Dendritic cell treated with granulocyte-macrophage colony-stimulating factor and Interleukin-4, amounts not matched to agents 40 ng/mL and 50 ng/mL, for 4 days (primary cell): ENCODE measurements around the gene PPP1R16B.
"Not testable (repeated sequence)": the region's sequence is repeated elsewhere in the genome, so short reads cannot be mapped to it uniquely, and the experiment has no call there.

Experiments used
- H3K27ac Mint-ChIP-seq: one replicate; pipeline ENCODE4 v1.8.0; 2022; ENCODE audit warnings: mild to moderate bottlenecking, mixed read lengths
- H3K27me3 Mint-ChIP-seq: one replicate; pipeline ENCODE4 v1.8.0; 2022; ENCODE audit warnings: mild to moderate bottlenecking, mixed read lengths
- H3K36me3 Mint-ChIP-seq: one replicate; pipeline ENCODE4 v1.8.0; 2022; ENCODE audit warnings: low read depth, mixed read lengths
- H3K4me1 Mint-ChIP-seq: one replicate; pipeline ENCODE4 v1.8.0; 2022; ENCODE audit warnings: low read depth, mixed read lengths
- H3K4me3 Mint-ChIP-seq: one replicate; pipeline ENCODE4 v1.8.0; 2022; ENCODE audit warnings: mild to moderate bottlenecking, moderate library complexity, mixed read lengths
- H3K9me3 Mint-ChIP-seq: one replicate; pipeline ENCODE4 v1.8.0; 2022; ENCODE audit warnings: mixed read lengths
- intact Hi-C: fragments of 100-400 bp; cut with micrococcal nuclease; formaldehyde crosslinking; loops from one replicate; pipeline ENCODE4 v1.15.0; 2022

Gene PPP1R16B

DNA sequence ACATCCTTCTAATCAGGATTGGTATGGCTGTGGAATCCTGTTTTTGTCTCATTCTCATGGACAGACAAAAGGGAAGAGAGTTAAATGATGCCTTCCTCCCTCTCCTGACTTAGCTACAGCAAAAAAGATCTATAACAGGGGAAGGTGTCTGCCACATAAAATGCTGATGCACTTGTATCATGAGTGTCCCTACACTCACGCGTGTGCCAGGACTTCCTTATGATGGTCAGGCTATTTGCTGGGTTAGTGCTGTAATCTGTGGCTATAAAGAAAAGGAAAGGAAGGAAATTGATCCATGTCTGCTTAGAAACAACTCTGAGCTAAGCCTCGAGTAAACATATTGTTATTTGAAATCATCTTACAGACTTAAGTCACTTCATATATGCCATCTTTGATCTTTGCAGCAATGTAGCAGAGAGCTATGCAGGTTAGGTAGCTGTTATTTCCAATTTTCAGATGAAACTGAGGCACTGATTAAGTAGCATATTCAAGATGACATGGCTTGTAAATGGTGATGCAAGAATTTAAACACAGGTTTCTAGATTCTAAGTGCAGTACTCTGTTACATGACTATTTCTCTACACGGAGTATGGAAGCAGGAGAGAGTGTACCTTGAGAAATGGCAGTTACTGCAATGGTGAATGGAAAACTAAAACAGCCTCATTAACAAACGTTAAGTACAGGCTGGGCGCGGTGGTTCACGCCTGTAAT lies 148.3 kb downstream of the PPP1R16B start:
- no peaks in the 10 kb centered on the region for H3K9me3 Mint-ChIP-seq
- H3K27ac Mint-ChIP-seq = no peak overlapping the region
- H3K4me3 Mint-ChIP-seq = no peak overlapping the region
- H3K36me3 Mint-ChIP-seq = peaks cover 10% of the 10 kb centered on the region
- intact Hi-C loops = no loop called here
- no peaks in the 10 kb centered on the region for H3K4me1 Mint-ChIP-seq
- no peaks in the 10 kb centered on the region for H3K27me3 Mint-ChIP-seq

DNA sequence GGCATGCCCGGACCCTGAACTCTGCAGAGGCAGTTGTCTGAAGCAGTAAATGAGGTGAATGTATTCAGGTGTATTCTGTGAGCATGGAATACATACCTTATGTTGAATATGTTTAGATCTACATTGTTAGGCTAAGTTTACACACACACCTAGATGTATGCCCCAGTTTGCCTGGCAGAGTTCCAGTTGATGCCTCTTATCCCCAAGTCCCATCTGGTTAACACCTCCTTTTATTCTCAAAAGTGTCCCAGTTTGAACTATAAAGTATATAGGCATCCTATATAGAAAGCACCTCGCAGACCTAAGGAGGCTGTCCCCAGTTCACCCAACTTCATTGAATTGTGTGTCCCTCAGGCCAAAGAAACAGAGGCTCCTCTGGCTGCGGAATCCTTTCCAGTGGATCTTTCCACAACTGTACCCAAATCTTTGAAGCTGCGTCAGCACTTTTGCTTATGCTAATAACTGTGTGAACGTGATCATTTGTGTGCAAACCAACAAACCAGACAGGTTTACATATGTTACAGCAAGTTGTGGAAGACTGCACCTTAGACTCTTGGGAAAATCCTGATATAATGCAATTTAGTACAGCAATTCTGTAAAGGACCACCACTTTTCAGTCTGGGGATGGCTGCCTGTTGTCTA lies 151.9 kb downstream of the PPP1R16B start:
- Mint-ChIP-seq H3K4me1 (peaks cover 9% of the 10 kb centered on the region), H3K27ac (no peak overlapping the region), H3K4me3 (no peak overlapping the region), H3K36me3 (peaks cover 8% of the 10 kb centered on the region), H3K27me3 (no peaks in the 10 kb centered on the region), H3K9me3 (no peaks in the 10 kb centered on the region)
- intact Hi-C loops = no loop called here

- intact Hi-C loops = no loop called here
- Mint-ChIP-seq H3K36me3 (peaks cover 14% of the 10 kb centered on the region), H3K27me3 (no peaks in the 10 kb centered on the region), H3K27ac (no peak overlapping the region), H3K4me3 (no peak overlapping the region), H3K4me1 (peaks cover 9% of the 10 kb centered on the region), H3K9me3 (no peaks in the 10 kb centered on the region)
Measured at GRCh38 chr20:38957915-38958485, 152.5 kb downstream of the PPP1R16B start.

GRCh38 chr20:38960187-38960687 lies 154.7 kb downstream of the PPP1R16B start:
- peaks cover 29% of the 10 kb centered on the region for H3K36me3 Mint-ChIP-seq

DNA sequence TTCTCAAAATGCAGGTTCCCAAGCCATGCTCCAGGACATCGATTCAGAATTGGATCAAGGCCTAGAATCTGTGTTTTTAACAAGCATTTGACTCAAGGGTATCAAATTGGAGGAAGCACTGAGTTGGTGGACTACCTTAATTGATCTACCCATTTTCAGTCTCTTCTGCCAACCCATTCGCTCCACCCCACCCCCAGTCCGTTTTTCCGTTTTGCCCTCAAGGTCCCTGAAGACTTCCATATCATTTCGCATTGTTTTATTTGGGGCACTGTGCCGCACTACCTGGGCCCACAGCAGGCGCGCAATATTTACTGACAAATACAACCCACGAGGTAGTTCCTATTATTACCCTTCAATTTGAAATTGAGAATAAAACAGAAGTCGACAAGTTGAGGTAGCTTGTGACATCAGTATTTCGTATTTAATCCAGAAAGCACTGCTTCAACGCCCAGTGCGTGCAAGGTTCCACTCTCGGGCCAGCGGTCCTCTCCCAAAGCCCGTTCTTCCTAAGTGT lies 156.1 kb downstream of the PPP1R16B start:
- peak overlapping the region; percentile 95 for H3K4me3 Mint-ChIP-seq
- intact Hi-C loops = loop anchor here (1.0 kb wide), 1 partner anchor 35 kb away; the partner anchor contains the start of gene FAM83D
- H3K9me3 Mint-ChIP-seq = no peaks in the 10 kb centered on the region
- H3K27ac Mint-ChIP-seq = peak overlapping the region; percentile 92
- peaks cover 35% of the 10 kb centered on the region for H3K36me3 Mint-ChIP-seq
- peaks cover 29% of the 10 kb centered on the region for H3K4me1 Mint-ChIP-seq
- no peaks in the 10 kb centered on the region for H3K27me3 Mint-ChIP-seq

More at GRCh38 chr20:38960187-38960687, 154.7 kb downstream of the PPP1R16B start:
- H3K27me3 Mint-ChIP-seq, H3K9me3 Mint-ChIP-seq, intact Hi-C loops, H3K27ac Mint-ChIP-seq, H3K4me3 Mint-ChIP-seq: not testable (repeated sequence)
- peaks cover 24% of the 10 kb centered on the region for H3K4me1 Mint-ChIP-seq

GRCh38 chr20:38962044-38962927 lies 156.8 kb downstream of the PPP1R16B start, which contains the start of gene DHX35:
DHX35 (plus strand) TSS chr20:38962344; CDS start chr20:38962368, 24 bp downstream.
- intact Hi-C loops = loop anchor here (1.0 kb wide), 1 partner anchor 36 kb away; the partner anchor contains the start of gene FAM83D
- H3K9me3 Mint-ChIP-seq = no peaks in the 10 kb centered on the region
- H3K27me3 Mint-ChIP-seq = no peaks in the 10 kb centered on the region
- H3K4me3 Mint-ChIP-seq = peak within 1 kb of the TSS; percentile 95
- peaks cover 32% of the 10 kb centered on the region for H3K4me1 Mint-ChIP-seq
- peaks cover 35% of the 10 kb centered on the region for H3K36me3 Mint-ChIP-seq
- H3K27ac Mint-ChIP-seq = peak within 1 kb of the TSS; percentile 92

GRCh38 chr20:38962928-38963401 lies 157.5 kb downstream of the PPP1R16B start:
- intact Hi-C loops = loop anchor here (1.0 kb wide), 1 partner anchor 37 kb away; the partner anchor contains the start of gene FAM83D
- H3K27ac Mint-ChIP-seq = peak overlapping the region; percentile 92
- H3K36me3 Mint-ChIP-seq = peaks cover 41% of the 10 kb centered on the region
- no peaks in the 10 kb centered on the region for H3K9me3 Mint-ChIP-seq
- H3K4me3 Mint-ChIP-seq = peak overlapping the region; percentile 95
- peaks cover 32% of the 10 kb centered on the region for H3K4me1 Mint-ChIP-seq
- H3K27me3 Mint-ChIP-seq = no peaks in the 10 kb centered on the region

DNA sequence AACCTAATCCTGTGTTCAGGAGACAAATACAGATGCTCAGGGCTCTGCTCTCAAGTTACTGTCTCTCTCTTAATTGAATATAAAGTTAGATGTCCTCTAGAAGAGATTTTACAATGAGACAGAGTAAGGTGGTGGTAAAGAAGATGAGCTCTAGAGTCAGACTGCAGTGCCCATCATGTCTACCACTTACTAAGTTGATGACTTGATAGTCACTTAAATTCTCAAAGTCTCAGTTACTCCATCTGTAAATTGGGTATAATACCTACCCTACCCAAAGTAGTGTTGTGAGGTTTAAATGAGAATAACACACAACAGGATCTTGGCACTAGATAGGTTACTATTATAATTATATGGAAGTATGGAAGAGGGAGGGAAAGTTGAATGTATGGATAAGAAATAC lies 158.2 kb downstream of the PPP1R16B start:
- no peak overlapping the region for H3K4me3 Mint-ChIP-seq
- H3K27ac Mint-ChIP-seq = no peak overlapping the region
- no peaks in the 10 kb centered on the region for H3K9me3 Mint-ChIP-seq
- intact Hi-C loops = no loop called here
- H3K27me3 Mint-ChIP-seq = no peaks in the 10 kb centered on the region
- peaks cover 49% of the 10 kb centered on the region for H3K36me3 Mint-ChIP-seq
- peaks cover 32% of the 10 kb centered on the region for H3K4me1 Mint-ChIP-seq

DNA sequence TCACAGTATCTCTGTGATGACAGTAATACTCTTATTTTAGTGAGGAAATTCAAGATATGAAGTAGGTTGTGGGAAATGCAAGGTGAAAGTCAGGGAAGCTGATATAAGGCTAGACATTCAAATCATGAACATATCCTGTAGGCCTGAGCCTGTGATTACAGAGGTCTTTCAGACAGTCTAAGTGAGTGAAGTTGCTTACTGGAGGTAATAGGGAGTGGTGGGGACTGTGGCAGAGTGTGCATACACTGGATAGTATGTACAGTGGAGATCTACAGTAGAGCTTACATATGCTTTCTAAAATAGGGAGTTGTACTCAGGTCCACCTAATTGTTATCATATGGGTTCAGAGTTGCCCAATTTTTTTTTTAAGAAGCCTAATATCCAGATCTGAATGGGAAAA lies 159.8 kb downstream of the PPP1R16B start:
- Mint-ChIP-seq H3K4me1 (peaks cover 32% of the 10 kb centered on the region), H3K27me3 (no peaks in the 10 kb centered on the region), H3K36me3 (peaks cover 63% of the 10 kb centered on the region), H3K27ac (no peak overlapping the region), H3K4me3 (no peak overlapping the region), H3K9me3 (no peaks in the 10 kb centered on the region)
- intact Hi-C loops = no loop called here

- Mint-ChIP-seq H3K4me3 (no peak overlapping the region), H3K9me3 (no peaks in the 10 kb centered on the region), H3K27me3 (no peaks in the 10 kb centered on the region), H3K4me1 (peaks cover 23% of the 10 kb centered on the region), H3K36me3 (peaks cover 75% of the 10 kb centered on the region), H3K27ac (no peak overlapping the region)
- intact Hi-C loops = no loop called here
Measured at GRCh38 chr20:38968090-38968489, 162.6 kb downstream of the PPP1R16B start.

DNA sequence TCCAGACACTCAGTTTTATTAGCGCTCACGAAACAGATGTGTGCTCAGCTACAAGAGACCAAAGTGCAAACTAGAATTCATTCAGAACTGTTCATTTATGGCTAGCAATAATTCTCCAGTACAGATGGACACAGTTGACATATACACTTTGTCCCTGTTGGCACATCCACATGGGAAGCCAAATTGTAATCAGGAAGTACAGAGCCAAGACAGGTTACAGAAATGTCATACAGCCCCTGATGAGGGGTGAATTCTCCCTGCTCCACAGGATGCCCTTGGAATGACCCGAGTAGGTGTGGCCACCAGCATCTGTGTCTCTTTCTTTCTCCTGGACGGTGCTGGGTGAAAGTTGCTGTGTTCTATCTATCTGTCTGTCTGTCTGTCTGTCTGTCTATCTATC lies 164.2 kb downstream of the PPP1R16B start:
- no peaks in the 10 kb centered on the region for H3K9me3 Mint-ChIP-seq
- H3K36me3 Mint-ChIP-seq = peaks cover 82% of the 10 kb centered on the region
- H3K27ac Mint-ChIP-seq = no peak overlapping the region
- H3K27me3 Mint-ChIP-seq = no peaks in the 10 kb centered on the region
- H3K4me3 Mint-ChIP-seq = no peak overlapping the region
- peaks cover 13% of the 10 kb centered on the region for H3K4me1 Mint-ChIP-seq
- intact Hi-C loops = no loop called here

DNA sequence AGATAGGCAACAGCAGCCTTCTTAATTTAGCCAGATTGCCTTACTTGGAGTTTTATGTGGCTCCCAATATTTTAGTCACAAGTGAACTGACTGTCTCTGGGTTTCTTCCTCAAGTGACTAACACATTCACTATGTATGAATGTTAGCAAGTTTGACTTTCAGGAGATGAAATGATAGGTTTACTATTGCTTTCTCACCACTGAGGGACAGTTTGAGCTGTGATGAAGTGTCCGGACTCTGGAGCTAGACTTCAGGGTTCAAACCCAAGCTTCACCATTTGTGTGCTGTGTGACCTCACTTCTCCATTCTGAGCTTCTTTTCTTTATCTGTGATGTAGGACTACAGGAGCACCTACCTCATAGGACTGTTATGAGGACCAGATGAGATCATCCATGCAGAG lies 164.8 kb downstream of the PPP1R16B start:
- no peak overlapping the region for H3K4me3 Mint-ChIP-seq
- peaks cover 7% of the 10 kb centered on the region for H3K4me1 Mint-ChIP-seq
- no peaks in the 10 kb centered on the region for H3K9me3 Mint-ChIP-seq
- H3K27ac Mint-ChIP-seq = no peak overlapping the region
- peaks cover 82% of the 10 kb centered on the region for H3K36me3 Mint-ChIP-seq
- intact Hi-C loops = no loop called here
- no peaks in the 10 kb centered on the region for H3K27me3 Mint-ChIP-seq
